ENCODE measurements around the gene CPNE5. TPM values are rescaled to one million over a fixed set of nuclear protein-coding genes. Genes with fewer than 3 reads are reported as not detected.

Gene CPNE5
- total RNA-seq, 4 donors from 2014 or later, result 9.5 to 33.8 (median 12.2) TPM

GRCh38 chr6:36805917-36806316 is 33.3 kb downstream of the CPNE5 start:
- no peak overlapping the region for H3K4me3 ChIP-seq
- no peak overlapping the region for H3K27ac ChIP-seq
- no peak for DNase-seq
- H3K4me1 ChIP-seq, result no peaks in the 10 kb centered on the region
- no peaks in the 10 kb centered on the region for H3K27me3 ChIP-seq
- intact Hi-C loops (cut with DNase I; ENCODE audit: low total_unique reads), result no loop called here
- H3K9me3 ChIP-seq, result no peaks in the 10 kb centered on the region
- H3K36me3 ChIP-seq, result no peaks in the 10 kb centered on the region
- no peak for TF ChIP-seq POLR2A (IDR thresholded peaks at IDR 0.05)

- intact Hi-C loops (cut with DNase I; ENCODE audit: low total_unique reads), result no loop called here
- TF ChIP-seq CTCF (IDR thresholded peaks at IDR 0.05) (no peak), POLR2A (IDR thresholded peaks at IDR 0.05) (no peak)
- DNase-seq, result no peak
- Histone ChIP-seq H3K27ac (no peak overlapping the region), H3K4me1 (no peaks in the 10 kb centered on the region), H3K4me3 (no peak overlapping the region), H3K36me3 (no peaks in the 10 kb centered on the region), H3K27me3 (no peaks in the 10 kb centered on the region), H3K9me3 (no peaks in the 10 kb centered on the region)
Observed at GRCh38 chr6:36805096-36805797, 34.0 kb downstream of the CPNE5 start.

- H3K36me3 ChIP-seq, result no peaks in the 10 kb centered on the region
- DNase-seq, result no peak
- no peak overlapping the region for H3K4me3 ChIP-seq
- no peak overlapping the region for H3K27ac ChIP-seq
- TF ChIP-seq POLR2A (IDR thresholded peaks at IDR 0.05) (no peak), CTCF (IDR thresholded peaks at IDR 0.05) (no peak)
- no peaks in the 10 kb centered on the region for H3K4me1 ChIP-seq
- no peaks in the 10 kb centered on the region for H3K27me3 ChIP-seq
- H3K9me3 ChIP-seq, result no peaks in the 10 kb centered on the region
- intact Hi-C loops (cut with DNase I; ENCODE audit: low total_unique reads), result no loop called here
Observed at GRCh38 chr6:36804563-36804962, 34.7 kb downstream of the CPNE5 start.

- no peak for DNase-seq
- intact Hi-C loops (cut with DNase I; ENCODE audit: low total_unique reads), result no loop called here
- Histone ChIP-seq H3K4me3 (no peak overlapping the region), H3K9me3 (no peaks in the 10 kb centered on the region), H3K27ac (no peak overlapping the region), H3K36me3 (no peaks in the 10 kb centered on the region), H3K4me1 (no peaks in the 10 kb centered on the region), H3K27me3 (no peaks in the 10 kb centered on the region)
- no peak for TF ChIP-seq POLR2A (IDR thresholded peaks at IDR 0.05)
- TF ChIP-seq CTCF (IDR thresholded peaks at IDR 0.05), result no peak
Observed at GRCh38 chr6:36803908-36804307, 35.3 kb downstream of the CPNE5 start.

- Histone ChIP-seq H3K27ac (no peak overlapping the region), H3K36me3 (no peaks in the 10 kb centered on the region), H3K4me1 (no peaks in the 10 kb centered on the region), H3K4me3 (no peak overlapping the region), H3K27me3 (no peaks in the 10 kb centered on the region), H3K9me3 (no peaks in the 10 kb centered on the region)
- intact Hi-C loops (cut with DNase I; ENCODE audit: low total_unique reads), result no loop called here
- DNase-seq, result no peak
- TF ChIP-seq CTCF (IDR thresholded peaks at IDR 0.05) (no peak), POLR2A (IDR thresholded peaks at IDR 0.05) (no peak)
Observed at GRCh38 chr6:36803482-36803881, 35.8 kb downstream of the CPNE5 start.

Data from uterus (tissue), 4 donors.